ENCODE results near the gene GSE1. TPM values are rescaled to one million over a fixed set of nuclear protein-coding genes. Genes with fewer than 3 reads are reported as not detected.
A peak's percentile ranks its signal among the peaks of the same experiment; 100 is the strongest.

GSE1 gene
- total and polyA plus RNA-seq, 5 donors from 2014 or later = 0.38 to 17.1 (median 0.55) TPM

DNA sequence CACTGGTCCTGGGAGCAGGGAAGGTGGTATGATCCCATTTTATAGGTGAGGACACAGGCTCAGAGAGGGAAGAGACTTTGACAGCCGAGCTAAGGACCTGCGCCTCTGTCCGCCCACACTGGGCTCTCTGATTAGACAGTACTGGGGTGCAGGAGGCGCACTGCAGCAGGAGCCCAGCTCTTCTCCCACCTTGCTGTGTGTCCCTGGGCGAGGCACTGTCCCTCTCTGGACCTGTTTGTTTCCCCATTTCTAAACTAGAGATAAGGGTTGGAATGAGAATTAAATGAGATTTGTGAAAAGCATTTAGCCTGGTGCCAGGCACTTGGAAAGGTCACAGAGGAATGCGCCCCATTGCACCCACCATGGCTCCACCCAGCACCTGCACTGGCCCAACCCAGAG, 95.2 kb downstream of the GSE1 start:
- Mint-ChIP-seq H3K36me3 (peaks cover 15% of the 10 kb centered on the region), H3K4me3 (no peak overlapping the region), H3K4me1 (no peaks in the 10 kb centered on the region), H3K27ac (no peak overlapping the region), H3K9me3 (peaks cover 0 to 4% (median 0%) of the 10 kb centered on the region in 7 donors), H3K27me3 (no peaks in the 10 kb centered on the region)
- no peak for DNase-seq
- no peaks in the 10 kb centered on the region for H3K36me3 ChIP-seq (ENCODE audit: control insufficient read depth, insufficient read depth, low read length)
- peaks cover 0 to 3% of the 10 kb centered on the region in 2 experiments for H3K9me3 ChIP-seq (ENCODE audit: control insufficient read depth in 2 of 2, low read length in 2 of 2)
- H3K4me1 ChIP-seq (ENCODE audit: control insufficient read depth, insufficient read depth, low read length, poor library complexity, severe bottlenecking) = no peaks in the 10 kb centered on the region
- H3K4me3 ChIP-seq (ENCODE audit: low read depth, low read length) = no peak overlapping the region
- H3K27me3 ChIP-seq (ENCODE audit: control insufficient read depth, insufficient read depth, low read length) = no peaks in the 10 kb centered on the region
- no peak for ATAC-seq (ENCODE audit: low read depth in 2 of 2)
- no peak overlapping the region for H3K27ac ChIP-seq (ENCODE audit: insufficient read depth, low read length, poor library complexity, severe bottlenecking)

DNA sequence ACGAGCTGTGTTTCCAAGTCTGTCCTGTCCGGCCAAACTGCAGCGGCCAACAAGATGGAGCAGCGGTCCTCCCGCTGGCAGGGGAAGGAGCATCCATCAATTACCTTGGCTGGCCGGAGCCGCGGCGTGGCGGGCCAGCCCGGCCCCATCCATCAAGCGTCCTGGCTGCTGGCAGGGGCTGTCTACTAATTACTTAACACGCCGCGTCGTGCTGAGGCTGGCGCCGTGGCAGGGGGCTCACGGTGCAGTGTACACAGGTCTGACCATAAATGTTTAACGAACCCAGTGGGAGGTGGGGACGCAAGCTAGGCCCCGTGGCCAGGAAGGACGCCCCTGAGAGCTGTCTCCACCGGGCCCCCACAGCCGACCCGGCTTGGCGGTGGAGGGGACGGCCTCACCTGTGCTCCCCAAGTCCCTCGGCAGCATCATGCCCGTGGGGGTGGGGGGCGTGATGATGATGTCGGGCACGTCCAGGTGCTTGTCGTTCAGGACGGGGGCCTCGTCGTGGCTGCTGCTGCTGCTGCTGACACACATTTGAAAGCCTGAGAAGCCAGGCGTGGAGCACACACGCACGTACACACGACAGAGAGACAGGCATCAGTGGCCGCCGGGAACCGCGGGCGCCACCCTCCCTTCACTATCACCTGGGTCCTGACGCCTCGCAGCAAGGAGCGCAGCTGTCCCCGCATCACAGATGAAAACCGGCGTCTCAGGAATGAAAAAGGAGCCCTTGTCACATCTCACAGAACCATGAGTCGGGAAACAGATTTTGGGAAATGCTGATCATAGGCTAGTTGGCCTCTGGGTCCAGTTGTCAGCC, 96.9 kb downstream of the GSE1 start:
- H3K36me3 Mint-ChIP-seq = peaks cover 15% of the 10 kb centered on the region
- Histone ChIP-seq H3K4me1 (ENCODE audit: control insufficient read depth, insufficient read depth, low read length, poor library complexity, severe bottlenecking) (no peaks in the 10 kb centered on the region), H3K27me3 (ENCODE audit: control insufficient read depth, insufficient read depth, low read length) (no peaks in the 10 kb centered on the region), H3K4me3 (ENCODE audit: low read depth, low read length) (no peak overlapping the region), H3K36me3 (ENCODE audit: control insufficient read depth, insufficient read depth, low read length) (no peaks in the 10 kb centered on the region), H3K9me3 (ENCODE audit: control insufficient read depth in 2 of 2, low read length in 2 of 2) (peaks cover 0 to 3% of the 10 kb centered on the region in 2 experiments), H3K27ac (ENCODE audit: insufficient read depth, low read length, poor library complexity, severe bottlenecking) (no peak overlapping the region)
- DNase-seq = no peak
- H3K27ac Mint-ChIP-seq = no peak overlapping the region
- no peaks in the 10 kb centered on the region for H3K27me3 Mint-ChIP-seq
- H3K4me3 Mint-ChIP-seq = peak overlapping the region in 1 of 4 donors; percentile 32
- no peak for ATAC-seq (ENCODE audit: low read depth in 2 of 2)
- H3K4me1 Mint-ChIP-seq = no peaks in the 10 kb centered on the region
- H3K9me3 Mint-ChIP-seq = peaks cover 0 to 4% (median 0%) of the 10 kb centered on the region in 7 donors

DNA sequence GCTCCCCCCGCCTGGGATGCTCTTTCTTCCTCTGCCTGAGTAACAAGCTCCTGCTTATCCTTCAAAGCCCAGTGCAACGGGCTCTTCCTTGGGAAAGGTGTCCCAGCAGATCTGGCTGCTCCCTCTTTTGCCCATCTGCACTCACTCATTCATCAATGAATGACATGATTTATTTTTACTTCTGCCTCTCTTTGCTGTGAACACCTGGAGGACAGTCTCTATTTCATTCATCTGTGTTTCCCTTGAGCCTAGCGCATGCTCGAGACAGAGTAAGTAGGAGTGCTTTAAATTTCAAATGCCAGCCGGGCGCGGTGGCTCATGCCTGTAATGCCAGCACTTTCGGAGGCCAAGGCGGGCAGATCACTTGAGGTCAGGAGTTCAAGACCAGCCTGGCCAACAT, 97.6 kb downstream of the GSE1 start:
- DNase-seq (no peak), ATAC-seq (ENCODE audit: low read depth in 2 of 2) (no peak)
- Mint-ChIP-seq H3K9me3 (peaks cover 0 to 4% (median 0%) of the 10 kb centered on the region in 7 donors), H3K36me3 (peaks cover 15% of the 10 kb centered on the region), H3K4me1 (peaks cover 0 to 5% (median 2%) of the 10 kb centered on the region in 4 donors), H3K27ac (no peak overlapping the region), H3K27me3 (peaks cover 3% of the 10 kb centered on the region), H3K4me3 (no peak overlapping the region)
- Histone ChIP-seq H3K27me3 (ENCODE audit: control insufficient read depth, insufficient read depth, low read length) (no peaks in the 10 kb centered on the region), H3K4me3 (ENCODE audit: low read depth, low read length) (no peak overlapping the region), H3K4me1 (ENCODE audit: control insufficient read depth, insufficient read depth, low read length, poor library complexity, severe bottlenecking) (no peaks in the 10 kb centered on the region), H3K36me3 (ENCODE audit: control insufficient read depth, insufficient read depth, low read length) (no peaks in the 10 kb centered on the region), H3K9me3 (ENCODE audit: control insufficient read depth in 2 of 2, low read length in 2 of 2) (peaks cover 0 to 3% of the 10 kb centered on the region in 2 experiments), H3K27ac (ENCODE audit: insufficient read depth, low read length, poor library complexity, severe bottlenecking) (no peak overlapping the region)

DNA sequence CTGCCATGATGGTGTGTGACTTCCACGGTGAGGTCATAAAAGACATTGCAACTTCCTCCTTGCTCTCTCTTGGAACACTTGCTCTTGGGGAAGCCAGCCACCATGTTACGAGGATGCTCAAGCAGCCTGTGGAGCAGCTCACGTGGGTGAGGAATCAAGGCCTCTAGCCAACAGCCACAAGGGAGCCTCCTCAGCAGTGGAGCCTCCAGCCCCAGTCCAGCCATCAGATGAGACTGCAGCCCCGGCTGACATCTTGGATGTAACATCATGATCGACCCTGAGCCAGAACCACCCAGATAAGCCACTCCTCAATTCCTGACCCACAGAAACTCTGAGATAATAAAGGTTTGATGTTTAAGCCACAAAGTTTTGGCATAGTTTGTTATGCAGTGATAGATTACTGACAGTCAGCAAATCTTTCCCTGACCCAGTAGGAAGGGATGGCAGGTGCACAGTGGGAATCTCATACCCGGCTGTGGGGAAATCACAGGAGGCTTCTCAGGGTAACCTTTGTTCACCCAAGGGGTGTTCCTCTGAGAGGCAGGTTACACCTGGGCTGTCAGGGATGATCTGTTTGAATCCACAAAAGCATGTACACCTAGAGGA, 99.0 kb downstream of the GSE1 start:
- H3K27me3 Mint-ChIP-seq = peaks cover 7% of the 10 kb centered on the region

DNA sequence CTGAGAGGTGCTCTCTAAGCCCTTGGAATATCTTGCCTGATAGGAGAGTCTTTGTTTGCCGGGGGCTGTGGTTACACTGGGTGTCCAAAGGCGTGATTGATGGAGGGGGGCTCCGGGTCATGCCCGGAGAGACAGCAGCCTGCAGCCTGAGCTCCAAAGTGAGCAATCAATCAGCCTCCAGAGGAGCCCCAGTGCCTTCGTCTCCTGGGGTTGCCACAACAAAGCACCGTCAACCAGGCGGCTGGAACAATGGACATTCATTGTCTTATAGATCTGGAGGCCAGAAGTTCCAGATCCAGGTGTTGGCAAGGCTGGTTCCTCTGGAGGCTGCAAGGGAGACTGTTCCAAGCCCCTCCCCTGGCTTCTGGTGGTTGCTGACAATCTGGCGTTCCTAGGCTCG, 99.7 kb downstream of the GSE1 start:
- H3K9me3 ChIP-seq (ENCODE audit: control insufficient read depth in 2 of 2, low read length in 2 of 2) = peaks cover 0 to 3% of the 10 kb centered on the region in 2 experiments
- H3K4me3 Mint-ChIP-seq = no peak overlapping the region
- H3K27ac Mint-ChIP-seq = no peak overlapping the region
- H3K27me3 Mint-ChIP-seq = peaks cover 7% of the 10 kb centered on the region
- peaks cover 0 to 13% (median 3%) of the 10 kb centered on the region in 4 donors for H3K4me1 Mint-ChIP-seq
- no peaks in the 10 kb centered on the region for H3K27me3 ChIP-seq (ENCODE audit: control insufficient read depth, insufficient read depth, low read length)
- DNase-seq = no peak
- peaks cover 15% of the 10 kb centered on the region for H3K36me3 Mint-ChIP-seq
- H3K36me3 ChIP-seq (ENCODE audit: control insufficient read depth, insufficient read depth, low read length) = no peaks in the 10 kb centered on the region
- H3K4me1 ChIP-seq (ENCODE audit: control insufficient read depth, insufficient read depth, low read length, poor library complexity, severe bottlenecking) = no peaks in the 10 kb centered on the region
- peaks cover 0 to 4% (median 0%) of the 10 kb centered on the region in 7 donors for H3K9me3 Mint-ChIP-seq
- no peak overlapping the region for H3K27ac ChIP-seq (ENCODE audit: insufficient read depth, low read length, poor library complexity, severe bottlenecking)
- no peak for ATAC-seq (ENCODE audit: low read depth in 2 of 2)
- no peak overlapping the region for H3K4me3 ChIP-seq (ENCODE audit: low read depth, low read length)

More for the DNA sequence above, 99.0 kb downstream of the GSE1 start:
- no peaks in the 10 kb centered on the region for H3K27me3 ChIP-seq (ENCODE audit: control insufficient read depth, insufficient read depth, low read length)
- no peak for DNase-seq
- H3K9me3 ChIP-seq (ENCODE audit: control insufficient read depth in 2 of 2, low read length in 2 of 2) = peaks cover 0 to 3% of the 10 kb centered on the region in 2 experiments
- no peak for ATAC-seq (ENCODE audit: low read depth in 2 of 2)
- H3K36me3 ChIP-seq (ENCODE audit: control insufficient read depth, insufficient read depth, low read length) = no peaks in the 10 kb centered on the region
- peaks cover 0 to 9% (median 3%) of the 10 kb centered on the region in 4 donors for H3K4me1 Mint-ChIP-seq
- no peak overlapping the region for H3K4me3 Mint-ChIP-seq
- peak overlapping the region in 1 of 3 donors; percentile 66 for H3K27ac Mint-ChIP-seq
- no peaks in the 10 kb centered on the region for H3K4me1 ChIP-seq (ENCODE audit: control insufficient read depth, insufficient read depth, low read length, poor library complexity, severe bottlenecking)
- H3K4me3 ChIP-seq (ENCODE audit: low read depth, low read length) = no peak overlapping the region
- H3K9me3 Mint-ChIP-seq = peaks cover 0 to 4% (median 0%) of the 10 kb centered on the region in 7 donors
- peaks cover 15% of the 10 kb centered on the region for H3K36me3 Mint-ChIP-seq
- no peak overlapping the region for H3K27ac ChIP-seq (ENCODE audit: insufficient read depth, low read length, poor library complexity, severe bottlenecking)

DNA sequence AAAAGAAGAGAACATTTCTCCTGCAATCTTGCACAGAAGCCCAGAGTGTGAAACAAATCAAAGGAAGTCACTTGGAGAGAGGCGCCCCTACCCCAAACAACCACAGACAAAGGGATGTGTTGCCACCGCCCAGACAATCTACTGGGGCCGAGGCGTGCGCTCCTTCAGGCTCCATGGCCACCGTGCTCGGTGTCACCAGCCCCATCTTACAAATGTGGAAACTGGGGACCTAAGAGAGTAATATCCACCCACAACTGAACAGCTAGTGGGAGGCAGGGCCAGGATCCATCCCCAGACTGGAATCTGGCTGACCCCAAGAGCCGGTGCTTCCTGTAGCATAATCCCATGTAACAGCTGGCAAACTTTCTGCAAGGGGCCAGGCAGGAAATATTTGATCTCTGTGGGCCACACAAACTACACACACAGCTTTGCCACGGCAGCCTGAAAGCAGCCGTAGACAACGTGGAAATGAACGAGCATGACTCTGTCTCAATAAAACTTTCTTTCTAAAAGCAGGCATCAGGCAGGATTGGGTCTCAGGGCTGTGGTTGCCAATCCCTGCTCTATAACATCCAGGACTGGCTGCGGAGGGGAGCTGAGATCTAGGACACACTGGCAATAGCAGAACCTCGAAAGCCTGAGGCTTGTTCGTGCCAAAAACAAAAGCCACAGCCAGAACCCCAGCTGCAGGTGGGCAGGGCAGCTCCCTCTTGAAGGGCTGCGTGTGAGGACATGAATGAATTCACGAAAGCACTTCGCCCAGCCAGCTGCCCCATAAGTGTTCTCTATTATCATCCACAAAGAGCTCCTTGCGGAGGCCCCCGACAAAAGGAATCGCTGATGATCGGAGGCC, 102.3 kb downstream of the GSE1 start:
- peaks cover 14% of the 10 kb centered on the region for H3K36me3 Mint-ChIP-seq
- Histone ChIP-seq H3K4me1 (ENCODE audit: control insufficient read depth, insufficient read depth, low read length, poor library complexity, severe bottlenecking) (no peaks in the 10 kb centered on the region), H3K27ac (ENCODE audit: insufficient read depth, low read length, poor library complexity, severe bottlenecking) (no peak overlapping the region), H3K9me3 (ENCODE audit: control insufficient read depth in 2 of 2, low read length in 2 of 2) (peaks cover 0 to 3% of the 10 kb centered on the region in 2 experiments), H3K27me3 (ENCODE audit: control insufficient read depth, insufficient read depth, low read length) (no peaks in the 10 kb centered on the region), H3K36me3 (ENCODE audit: control insufficient read depth, insufficient read depth, low read length) (no peaks in the 10 kb centered on the region), H3K4me3 (ENCODE audit: low read depth, low read length) (no peak overlapping the region)
- peaks cover 0 to 4% (median 0%) of the 10 kb centered on the region in 7 donors for H3K9me3 Mint-ChIP-seq
- DNase-seq = no peak
- peak overlapping the region in 2 of 3 donors; percentile 11 to 48 for H3K27ac Mint-ChIP-seq
- ATAC-seq (ENCODE audit: low read depth in 2 of 2) = no peak
- peak overlapping the region in 2 of 4 donors; percentile 23 to 24 for H3K4me3 Mint-ChIP-seq
- H3K27me3 Mint-ChIP-seq = peaks cover 7% of the 10 kb centered on the region
- peaks cover 0 to 17% (median 3%) of the 10 kb centered on the region in 4 donors for H3K4me1 Mint-ChIP-seq

DNA sequence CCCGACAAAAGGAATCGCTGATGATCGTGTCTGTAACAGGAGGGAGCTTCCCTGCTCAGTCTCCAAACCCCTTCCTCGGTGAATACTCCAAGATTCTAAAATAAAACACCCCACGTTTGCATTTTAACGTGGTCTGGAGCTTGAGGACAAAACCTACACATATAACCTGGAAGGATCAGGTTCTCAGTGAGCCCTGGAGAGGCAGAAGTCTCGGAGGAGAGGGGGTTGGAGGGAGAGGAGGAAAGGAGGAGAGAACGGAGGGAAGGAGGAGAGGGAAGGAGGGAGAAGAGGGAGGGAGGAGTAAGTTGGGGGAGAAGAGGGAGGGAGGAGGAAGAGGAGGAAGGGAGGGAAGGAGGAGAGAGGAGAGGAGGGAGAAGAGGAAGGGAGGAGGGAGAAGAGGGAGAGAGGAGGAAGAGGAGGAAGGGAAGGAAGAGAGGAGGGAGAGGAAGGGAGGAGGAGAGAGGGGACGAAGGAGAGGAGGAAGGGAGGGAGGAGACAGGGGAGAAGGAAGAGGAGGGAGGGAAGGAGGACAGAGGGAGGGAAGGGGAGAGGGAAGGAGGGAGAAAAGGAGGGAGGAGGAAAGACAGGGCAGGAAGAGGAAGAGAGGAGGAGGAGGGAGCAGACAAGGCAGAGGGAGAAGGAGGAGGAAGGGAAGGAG, 103.0 kb downstream of the GSE1 start:
- Histone ChIP-seq H3K4me1 (ENCODE audit: control insufficient read depth, insufficient read depth, low read length, poor library complexity, severe bottlenecking) (no peaks in the 10 kb centered on the region), H3K27me3 (ENCODE audit: control insufficient read depth, insufficient read depth, low read length) (no peaks in the 10 kb centered on the region), H3K4me3 (ENCODE audit: low read depth, low read length) (no peak overlapping the region), H3K36me3 (ENCODE audit: control insufficient read depth, insufficient read depth, low read length) (no peaks in the 10 kb centered on the region), H3K27ac (ENCODE audit: insufficient read depth, low read length, poor library complexity, severe bottlenecking) (no peak overlapping the region), H3K9me3 (ENCODE audit: control insufficient read depth in 2 of 2, low read length in 2 of 2) (peaks cover 0 to 3% of the 10 kb centered on the region in 2 experiments)
- Mint-ChIP-seq H3K27ac (no peak overlapping the region), H3K4me1 (peaks cover 0 to 17% (median 3%) of the 10 kb centered on the region in 4 donors), H3K27me3 (peaks cover 7% of the 10 kb centered on the region), H3K4me3 (peak overlapping the region in 1 of 4 donors; percentile 24), H3K36me3 (peaks cover 10% of the 10 kb centered on the region), H3K9me3 (peaks cover 0 to 4% (median 0%) of the 10 kb centered on the region in 7 donors)
- DNase-seq = no peak
- ATAC-seq (ENCODE audit: low read depth in 2 of 2) = no peak

All from CD4-positive, CD25-positive, alpha-beta regulatory T cell (primary cell).